GM18907 (cell line): Measurements from ENCODE around the gene GALT.
"Not testable (repeated sequence)": the region's sequence is repeated elsewhere in the genome, so short reads cannot be mapped to it uniquely, and the experiment has no call there.

ENCODE experiments used
- ATAC-seq: cut with Tn5 transposase; IDR thresholded peaks from one replicate; pipeline ENCODE4 v1.9.1; 2021; ENCODE audit warnings: mild to moderate bottlenecking, moderate library complexity; ENCODE audit not compliant: unreplicated experiment

The GALT gene

GRCh38 chr9:34627716-34628655 lies 18.5 kb upstream of the GALT start:
- ATAC-seq: no peak

DNA sequence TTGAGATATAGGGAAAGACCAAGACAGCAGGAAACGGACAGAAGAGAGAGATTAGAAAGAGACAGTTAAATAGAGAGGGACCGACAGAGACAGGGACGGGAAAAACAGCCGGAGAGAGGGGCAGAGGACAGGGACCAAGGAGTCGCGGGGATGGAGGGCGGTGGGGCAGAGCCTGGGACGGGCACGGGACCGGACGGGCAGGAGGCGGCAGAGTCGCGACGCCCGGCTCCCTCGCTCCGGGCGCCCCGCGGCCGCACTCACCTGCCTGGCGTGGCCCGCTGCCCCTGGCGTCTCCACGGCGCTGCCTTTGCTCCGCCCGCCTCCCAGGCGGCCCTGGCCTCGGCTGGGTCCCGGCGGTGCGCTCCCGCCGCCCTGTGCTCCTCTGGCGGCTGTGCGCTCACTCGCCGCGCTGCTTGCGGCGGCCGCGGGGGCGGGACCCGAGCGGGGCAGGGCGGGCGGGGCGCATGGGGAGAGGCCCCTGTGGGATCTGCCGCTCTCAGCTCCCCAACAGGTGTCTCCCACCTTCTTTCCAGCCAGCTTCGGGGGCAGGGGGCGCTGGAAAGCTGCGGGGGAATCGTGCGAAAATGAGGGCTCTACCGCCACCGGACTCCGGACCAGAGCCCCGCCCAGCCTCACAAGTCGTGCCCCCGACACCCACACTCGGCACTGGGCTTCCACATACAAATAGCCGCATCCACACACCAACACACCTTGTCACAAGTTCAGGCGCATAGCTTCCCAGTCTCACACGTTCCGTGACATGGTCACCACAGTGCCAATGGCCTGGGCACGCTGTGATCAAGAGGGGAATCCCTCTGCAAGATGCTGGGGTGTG lies 17.6 kb upstream of the GALT start, which contains the start of gene ARID3C:
TSS of gene ARID3C (minus strand) at position 411 of the 835 bp plus-strand sequence. CDS start 1,052 bp downstream, outside the sequence.
- no peak for ATAC-seq

GRCh38 chr9:34629491-34629808 lies 17.0 kb upstream of the GALT start:
- ATAC-seq: no peak

DNA sequence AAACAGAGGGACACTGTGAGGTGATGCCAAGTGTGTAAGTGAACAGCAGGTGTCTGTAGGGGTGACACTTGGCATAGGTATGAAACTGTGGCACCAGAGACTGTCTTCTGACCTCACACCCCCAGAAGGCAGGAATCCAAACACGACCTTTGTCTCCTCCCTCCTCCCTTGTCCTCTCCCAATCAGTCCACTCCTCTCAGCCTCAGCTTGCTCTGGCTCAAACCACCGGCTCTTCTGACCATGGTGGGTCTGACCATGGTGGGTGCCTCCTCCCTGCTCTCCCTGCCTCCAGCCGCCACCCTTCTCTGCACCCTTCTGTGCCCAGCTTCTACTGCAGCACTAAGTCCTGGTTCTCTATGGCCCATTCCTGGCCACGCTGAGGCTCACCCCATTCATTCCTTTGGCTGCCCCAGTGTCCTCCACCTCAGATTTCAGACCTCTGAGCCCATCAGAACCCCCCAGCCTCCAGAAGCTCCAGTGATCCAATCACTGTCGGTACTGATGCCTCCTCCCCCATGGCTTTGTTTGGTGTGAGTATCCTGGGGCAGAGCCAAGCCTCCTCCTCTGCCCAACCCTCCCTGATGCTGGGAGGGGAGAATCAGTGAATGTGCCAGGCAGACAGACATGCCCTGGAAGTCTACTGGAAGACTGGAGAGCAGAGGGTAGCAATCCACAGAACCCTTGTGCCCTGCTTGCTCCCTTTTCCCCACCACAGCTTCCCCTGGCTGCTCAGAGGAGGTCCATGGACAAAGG lies 15.9 kb upstream of the GALT start:
- ATAC-seq: no peak

GRCh38 chr9:34633166-34633565 lies 13.3 kb upstream of the GALT start:
- ATAC-seq: no peak

GRCh38 chr9:34633851-34634550 lies 12.5 kb upstream of the GALT start:
- ATAC-seq: peak; percentile 36

GRCh38 chr9:34634551-34635248 lies 11.8 kb upstream of the GALT start:
- no peak for ATAC-seq

GRCh38 chr9:34635556-34635955 lies 10.9 kb upstream of the GALT start:
- ATAC-seq: no peak

DNA sequence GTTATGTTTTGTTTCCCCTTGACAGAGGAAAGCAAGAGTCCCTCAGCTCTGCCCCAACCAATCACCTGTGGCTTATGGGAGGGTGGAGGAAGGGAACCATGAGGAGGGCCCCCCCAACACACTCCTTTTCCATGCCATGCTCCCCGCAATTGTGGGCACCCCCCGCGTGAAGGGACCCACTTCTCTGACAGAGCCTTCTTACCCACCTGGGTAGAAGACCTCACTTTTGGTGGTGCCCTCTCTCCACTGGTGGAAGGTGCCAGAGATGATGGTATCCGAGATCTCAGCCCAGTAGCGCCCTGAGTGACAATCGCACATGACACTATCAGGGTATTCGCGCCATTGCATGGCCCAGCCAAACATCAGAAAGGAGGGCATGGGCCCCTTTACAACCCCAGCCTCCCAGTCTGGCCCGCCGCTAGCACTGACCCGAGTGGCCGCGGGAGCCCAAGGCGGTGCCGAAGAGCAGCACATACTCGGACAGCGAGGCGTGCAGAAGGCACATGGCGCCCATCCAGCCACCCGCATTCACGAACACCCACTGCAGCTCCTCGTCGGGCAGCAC lies 9.6 kb upstream of the GALT start:
- peak; percentile 2 for ATAC-seq

- ATAC-seq: peak; percentile 86
Measured at GRCh38 chr9:34637356-34638137, 8.9 kb upstream of the GALT start, which contains the start of gene SIGMAR1. SIGMAR1 (minus strand) TSS chr9:34637787; CDS start chr9:34637697, 90 bp downstream.

- no peak for ATAC-seq
Measured at GRCh38 chr9:34638138-34638445, 8.4 kb upstream of the GALT start.

DNA sequence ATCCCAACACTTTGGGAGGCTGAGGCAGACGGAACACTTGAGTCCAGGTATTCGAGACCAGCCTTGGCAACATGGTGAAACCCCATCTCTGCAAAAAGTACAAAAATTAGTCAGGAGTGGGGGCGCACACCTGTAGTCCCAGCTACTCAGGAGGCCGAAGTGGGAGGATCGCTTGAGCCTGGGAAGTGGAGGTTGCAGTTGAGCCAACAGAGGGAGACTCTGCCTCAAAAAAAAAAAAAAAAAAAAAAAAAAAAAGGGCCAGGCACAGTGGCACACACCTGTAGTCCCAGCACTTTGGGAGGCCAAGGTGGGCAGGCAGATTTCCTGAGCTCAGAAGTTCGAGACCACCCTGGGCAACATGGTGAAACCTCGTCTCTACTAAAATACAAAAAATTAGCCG lies 7.2 kb upstream of the GALT start:
- not testable (repeated sequence) for ATAC-seq

GRCh38 chr9:34642679-34643078 lies 3.8 kb upstream of the GALT start:
- ATAC-seq: no peak

- ATAC-seq: no peak
Measured at GRCh38 chr9:34644766-34645314, 1.6 kb upstream of the GALT start.

DNA sequence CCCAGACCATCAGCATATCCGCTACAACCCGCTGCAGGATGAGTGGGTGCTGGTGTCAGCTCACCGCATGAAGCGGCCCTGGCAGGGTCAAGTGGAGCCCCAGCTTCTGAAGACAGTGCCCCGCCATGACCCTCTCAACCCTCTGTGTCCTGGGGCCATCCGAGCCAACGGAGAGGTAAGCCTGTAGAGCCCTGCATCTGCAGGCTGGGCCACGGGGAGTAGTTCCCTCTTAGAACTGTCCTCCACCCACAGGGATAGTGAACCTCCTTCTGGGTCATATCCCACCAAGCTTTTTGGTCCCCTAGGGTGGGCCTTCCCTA lies 569 bp downstream of the GALT start:
- no peak for ATAC-seq

- no peak for ATAC-seq
Measured at GRCh38 chr9:34647651-34648050, 1.2 kb downstream of the GALT start.

- no peak for ATAC-seq
Measured at GRCh38 chr9:34648673-34649072, 2.2 kb downstream of the GALT start.

DNA sequence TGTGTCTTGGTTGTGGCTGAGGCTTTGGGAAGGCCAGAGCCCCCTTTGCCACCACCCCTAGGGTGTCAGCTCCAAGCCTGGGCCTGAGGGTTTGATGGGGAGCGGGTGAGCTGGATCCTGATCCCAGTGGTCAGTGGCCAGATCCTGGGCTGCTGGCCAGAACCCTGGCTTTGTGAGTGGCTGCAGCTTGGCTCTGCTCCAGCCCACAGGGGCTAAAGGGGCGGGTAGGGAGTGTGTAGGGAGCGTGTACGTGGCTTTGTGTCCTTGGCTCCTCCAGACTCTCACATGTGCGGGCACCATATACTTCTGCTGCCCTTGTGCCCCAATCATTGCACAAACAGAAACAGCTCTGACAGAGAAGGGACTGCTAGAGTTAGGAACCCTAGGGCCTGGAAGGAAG lies 4.3 kb downstream of the GALT start:
- no peak for ATAC-seq

GRCh38 chr9:34651321-34651720 lies 4.8 kb downstream of the GALT start:
- ATAC-seq: no peak
